Neural cell (in vitro differentiated cells): ENCODE results near the gene USP15. TPM values are rescaled to one million over a fixed set of nuclear protein-coding genes. Genes with fewer than 3 reads are reported as not detected.

Source experiments
- H2AFZ ChIP-seq: fragments of 200-600, 300-800 bp; sonication (generic), shearing (Covaris generic); 2 replicates; pipeline ENCODE4 v1.6.0; 2014; ENCODE audit warnings: low read depth, mild to moderate bottlenecking, antibody characterized with exemption, low read length, moderate library complexity
- H3F3A ChIP-seq: fragments of 200-600 bp; shearing (Covaris generic); 2 replicates; pipeline ENCODE4 v1.6.1; 2016; ENCODE audit warnings: mild to moderate bottlenecking, moderate library complexity, mixed read lengths, antibody characterized with exemption, low read length; ENCODE audit not compliant: insufficient read depth, poor library complexity, severe bottlenecking
- H3K27ac ChIP-seq: fragments of 200-600, 300-800 bp; sonication (generic), shearing (Covaris generic); 2 replicates; pipeline ENCODE4 v1.5.1; 2014; ENCODE audit warnings: mild to moderate bottlenecking, low read length, moderate library complexity
- H3K27me3 ChIP-seq: fragments of 300-800, 200-600 bp; sonication (generic), shearing (Covaris generic); 2 replicates; pipeline ENCODE4 v1.6.0; 2014; ENCODE audit warnings: mild to moderate bottlenecking, low read depth, low read length, moderate library complexity; ENCODE audit not compliant: insufficient read depth
- H3K36me3 ChIP-seq: fragments of 300-800, 200-600 bp; sonication (generic), shearing (Covaris generic); 2 replicates; pipeline ENCODE4 v1.5.1; 2014; ENCODE audit warnings: mild to moderate bottlenecking, antibody characterized with exemption, low read length, moderate library complexity; ENCODE audit not compliant: insufficient read depth
- H3K4me2 ChIP-seq: fragments of 300-800, 200-600 bp; sonication (generic), shearing (Covaris generic); 2 replicates; pipeline ENCODE4 v1.6.0; 2014; ENCODE audit warnings: mild to moderate bottlenecking, low read length
- H3K4me3 ChIP-seq: fragments of 300-800, 200-600 bp; sonication (generic), shearing (Covaris generic); 2 replicates; pipeline ENCODE4 v1.5.1; 2014; ENCODE audit warnings: mild to moderate bottlenecking, low read length, moderate library complexity
- H3K79me2 ChIP-seq: fragments of 200-600 bp; shearing (Covaris generic); replicated peaks from 2 replicates; pipeline ENCODE4 v1.6.0; 2014; ENCODE audit warnings: mild to moderate bottlenecking, low read length, moderate library complexity; ENCODE audit not compliant: insufficient read depth
- H3K9ac ChIP-seq: fragments of 300-800, 200-600 bp; sonication (generic), shearing (Covaris generic); 2 replicates; pipeline ENCODE4 v1.6.1; 2016; ENCODE audit warnings: mild to moderate bottlenecking, low read length, mixed read lengths
- H3K9me2 ChIP-seq: fragments of 200-600 bp; shearing (Covaris generic); 2 replicates; pipeline ENCODE4 v1.6.1; 2016; ENCODE audit warnings: mild to moderate bottlenecking, low read length, mixed read lengths; ENCODE audit not compliant: insufficient read depth
- H3K9me3 ChIP-seq: fragments of 200-600, 300-800 bp; sonication (generic), shearing (Covaris generic); 2 replicates; pipeline ENCODE4 v1.6.1; 2016; ENCODE audit warnings: mild to moderate bottlenecking, mixed run types, low read length, moderate library complexity, mixed read lengths
- H4K20me1 ChIP-seq: fragments of 200-600 bp; shearing (Covaris generic); 2 replicates; pipeline ENCODE4 v1.6.1; 2016; ENCODE audit warnings: mild to moderate bottlenecking, mixed run types; ENCODE audit not compliant: insufficient read depth
- EP300 ChIP-seq: fragments of 450-650 bp; conservative IDR thresholded peaks from 2 replicates; pipeline ENCODE4 v1.6.1; 2014; ENCODE audit warnings: antibody characterized with exemption, mild to moderate bottlenecking, moderate library complexity; ENCODE audit not compliant: poor library complexity, severe bottlenecking
- EZH2 ChIP-seq: fragments of 200-600, 300-800 bp; shearing (Covaris generic), sonication (generic); IDR thresholded peaks from 2 replicates; pipeline ENCODE4 v1.6.1; 2014; ENCODE audit warnings: antibody characterized with exemption, low read length, borderline replicate concordance, mild to moderate bottlenecking; ENCODE audit not compliant: insufficient read depth, poor library complexity, severe bottlenecking
- MXI1 ChIP-seq: fragments of 450-650 bp; conservative IDR thresholded peaks from 2 replicates; pipeline ENCODE4 v1.6.1; 2014; ENCODE audit warnings: antibody characterized with exemption, mild to moderate bottlenecking; ENCODE audit not compliant: poor library complexity, severe bottlenecking
- POLR2AphosphoS5 ChIP-seq: IDR thresholded peaks from 2 replicates; pipeline ENCODE4 v1.6.1; 2012
- RAD21 ChIP-seq: fragments of 450-650 bp; conservative IDR thresholded peaks from 2 replicates; pipeline ENCODE4 v1.6.1; 2014; ENCODE audit warnings: antibody characterized with exemption, mild to moderate bottlenecking, moderate library complexity
- SMC3 ChIP-seq: fragments of 450-650 bp; conservative IDR thresholded peaks from 2 replicates; pipeline ENCODE4 v1.6.1; 2014; ENCODE audit warnings: antibody characterized with exemption, mild to moderate bottlenecking, moderate library complexity; ENCODE audit not compliant: poor library complexity
- polyA plus RNA-seq: library from polyadenylated mRNA; depleted of rRNA; stranded (reverse); fragments of >200 nt; gene quantifications from 2 replicates; pipeline ENCODE4 v1.2.3, GENCODE V29; 2014
- TF ChIP-seq, protein P1 (sequence below): fragments of 450-650 bp; IDR thresholded peaks from 2 replicates; pipeline ENCODE4 v1.5.1; 2014; ENCODE audit warnings: antibody characterized with exemption, mild to moderate bottlenecking, moderate library complexity; ENCODE audit not compliant: poor library complexity, severe bottlenecking
- TF ChIP-seq, protein P2 (sequence below): IDR thresholded peaks from 2 replicates; pipeline ENCODE4 v1.6.1; 2012; ENCODE audit warnings: borderline replicate concordance

The USP15 gene
- polyA plus RNA-seq, 1 donor from 2014 or later = 113 TPM

DNA sequence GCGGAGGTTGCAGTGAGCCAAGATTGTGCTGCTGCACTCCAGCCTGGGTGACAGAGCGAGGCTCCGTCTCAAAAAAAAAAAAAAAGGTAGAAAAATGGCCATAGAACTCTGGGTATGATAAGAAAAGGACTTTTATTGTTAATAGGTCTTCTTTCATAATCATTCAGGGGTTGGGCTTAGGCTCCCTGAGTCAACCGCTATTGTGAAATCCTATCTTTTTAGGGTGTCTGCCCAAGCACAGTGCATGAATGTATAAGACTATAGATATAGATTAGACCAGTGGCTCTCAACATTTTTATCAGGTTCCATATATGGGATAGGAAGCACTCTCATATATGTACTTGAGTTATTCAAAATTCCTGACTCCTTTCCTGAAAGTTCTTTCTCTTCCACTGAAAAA is 48.7 kb upstream of the USP15 start:
- no peak overlapping the region for H3K27ac ChIP-seq
- no peaks in the 10 kb centered on the region for H3K79me2 ChIP-seq
- no peak overlapping the region for H2AFZ ChIP-seq
- no peak overlapping the region for H3K9ac ChIP-seq
- no peaks in the 10 kb centered on the region for H3K9me2 ChIP-seq
- H3K36me3 ChIP-seq = no peaks in the 10 kb centered on the region
- no peaks in the 10 kb centered on the region for H3K27me3 ChIP-seq
- H3F3A ChIP-seq = no peaks in the 10 kb centered on the region
- no peaks in the 10 kb centered on the region for H4K20me1 ChIP-seq
- TF ChIP-seq MXI1 (no peak), EP300 (no peak), SMC3 (no peak), POLR2AphosphoS5 (no peak), EZH2 (no peak)
- TF ChIP-seq, protein P1, sequence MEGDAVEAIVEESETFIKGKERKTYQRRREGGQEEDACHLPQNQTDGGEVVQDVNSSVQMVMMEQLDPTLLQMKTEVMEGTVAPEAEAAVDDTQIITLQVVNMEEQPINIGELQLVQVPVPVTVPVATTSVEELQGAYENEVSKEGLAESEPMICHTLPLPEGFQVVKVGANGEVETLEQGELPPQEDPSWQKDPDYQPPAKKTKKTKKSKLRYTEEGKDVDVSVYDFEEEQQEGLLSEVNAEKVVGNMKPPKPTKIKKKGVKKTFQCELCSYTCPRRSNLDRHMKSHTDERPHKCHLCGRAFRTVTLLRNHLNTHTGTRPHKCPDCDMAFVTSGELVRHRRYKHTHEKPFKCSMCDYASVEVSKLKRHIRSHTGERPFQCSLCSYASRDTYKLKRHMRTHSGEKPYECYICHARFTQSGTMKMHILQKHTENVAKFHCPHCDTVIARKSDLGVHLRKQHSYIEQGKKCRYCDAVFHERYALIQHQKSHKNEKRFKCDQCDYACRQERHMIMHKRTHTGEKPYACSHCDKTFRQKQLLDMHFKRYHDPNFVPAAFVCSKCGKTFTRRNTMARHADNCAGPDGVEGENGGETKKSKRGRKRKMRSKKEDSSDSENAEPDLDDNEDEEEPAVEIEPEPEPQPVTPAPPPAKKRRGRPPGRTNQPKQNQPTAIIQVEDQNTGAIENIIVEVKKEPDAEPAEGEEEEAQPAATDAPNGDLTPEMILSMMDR = no peak
- TF ChIP-seq, protein P2, sequence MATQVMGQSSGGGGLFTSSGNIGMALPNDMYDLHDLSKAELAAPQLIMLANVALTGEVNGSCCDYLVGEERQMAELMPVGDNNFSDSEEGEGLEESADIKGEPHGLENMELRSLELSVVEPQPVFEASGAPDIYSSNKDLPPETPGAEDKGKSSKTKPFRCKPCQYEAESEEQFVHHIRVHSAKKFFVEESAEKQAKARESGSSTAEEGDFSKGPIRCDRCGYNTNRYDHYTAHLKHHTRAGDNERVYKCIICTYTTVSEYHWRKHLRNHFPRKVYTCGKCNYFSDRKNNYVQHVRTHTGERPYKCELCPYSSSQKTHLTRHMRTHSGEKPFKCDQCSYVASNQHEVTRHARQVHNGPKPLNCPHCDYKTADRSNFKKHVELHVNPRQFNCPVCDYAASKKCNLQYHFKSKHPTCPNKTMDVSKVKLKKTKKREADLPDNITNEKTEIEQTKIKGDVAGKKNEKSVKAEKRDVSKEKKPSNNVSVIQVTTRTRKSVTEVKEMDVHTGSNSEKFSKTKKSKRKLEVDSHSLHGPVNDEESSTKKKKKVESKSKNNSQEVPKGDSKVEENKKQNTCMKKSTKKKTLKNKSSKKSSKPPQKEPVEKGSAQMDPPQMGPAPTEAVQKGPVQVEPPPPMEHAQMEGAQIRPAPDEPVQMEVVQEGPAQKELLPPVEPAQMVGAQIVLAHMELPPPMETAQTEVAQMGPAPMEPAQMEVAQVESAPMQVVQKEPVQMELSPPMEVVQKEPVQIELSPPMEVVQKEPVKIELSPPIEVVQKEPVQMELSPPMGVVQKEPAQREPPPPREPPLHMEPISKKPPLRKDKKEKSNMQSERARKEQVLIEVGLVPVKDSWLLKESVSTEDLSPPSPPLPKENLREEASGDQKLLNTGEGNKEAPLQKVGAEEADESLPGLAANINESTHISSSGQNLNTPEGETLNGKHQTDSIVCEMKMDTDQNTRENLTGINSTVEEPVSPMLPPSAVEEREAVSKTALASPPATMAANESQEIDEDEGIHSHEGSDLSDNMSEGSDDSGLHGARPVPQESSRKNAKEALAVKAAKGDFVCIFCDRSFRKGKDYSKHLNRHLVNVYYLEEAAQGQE = no peak
- no peak overlapping the region for H3K4me3 ChIP-seq
- H3K4me2 ChIP-seq = no peak overlapping the region
- H3K9me3 ChIP-seq = no peaks in the 10 kb centered on the region

DNA sequence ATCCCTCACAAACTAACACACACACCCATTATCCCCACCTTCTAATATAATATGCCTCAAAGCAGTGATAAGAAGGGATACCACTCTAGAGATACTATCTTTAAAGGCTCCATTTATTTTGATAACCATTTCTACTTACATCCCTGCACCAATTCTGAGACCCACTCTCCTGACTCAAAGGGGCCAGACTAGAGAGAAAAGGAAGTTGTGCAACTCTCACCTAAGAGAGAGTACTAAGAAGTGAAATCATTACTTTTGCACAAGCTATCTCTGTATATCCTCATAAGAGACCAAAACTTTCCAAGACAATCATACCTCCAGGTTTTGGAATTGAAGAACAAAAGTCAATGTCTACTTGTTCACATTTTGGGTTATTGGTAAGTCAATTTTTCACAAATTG is 45.4 kb upstream of the USP15 start:
- no peak overlapping the region for H3K4me3 ChIP-seq
- H3K27ac ChIP-seq = no peak overlapping the region

More for the DNA sequence above, 45.4 kb upstream of the USP15 start:
- Histone ChIP-seq H3K9me2 (no peaks in the 10 kb centered on the region), H3K36me3 (no peaks in the 10 kb centered on the region), H3K79me2 (no peaks in the 10 kb centered on the region), H2AFZ (no peak overlapping the region), H3F3A (no peaks in the 10 kb centered on the region), H3K27me3 (no peaks in the 10 kb centered on the region), H3K9me3 (no peaks in the 10 kb centered on the region), H3K9ac (no peak overlapping the region), H3K4me2 (no peak overlapping the region), H4K20me1 (no peaks in the 10 kb centered on the region)
- TF ChIP-seq RAD21 = no peak
- TF ChIP-seq, protein P1 = no peak
- TF ChIP-seq, protein P2 = no peak
- no peak for TF ChIP-seq POLR2AphosphoS5
- no peak for TF ChIP-seq EZH2
- no peak for TF ChIP-seq SMC3
- TF ChIP-seq MXI1 = no peak
